ENCODE measurements around the gene EIF1B. TPM values are rescaled to one million over a fixed set of nuclear protein-coding genes. Genes with fewer than 3 reads are reported as not detected.

EIF1B gene
- total and polyA plus RNA-seq, 2 of the 13 experiments (the other 11 are each of a cell fraction or from before 2014, with no cell fraction given) = 12.7 to 29.1 TPM

- TF ChIP-seq SRSF9 (IDR thresholded peaks at IDR 0.05; ENCODE audit: borderline replicate concordance, insufficient read depth, low read depth, low read length, poor library complexity, severe bottlenecking) = no peak
- peak; percentile 75; the same call in 1 of the 2 replicates for TF ChIP-seq ARID4A (CRISPR knock-in tag; IDR thresholded peaks at IDR 0.05; ENCODE audit: borderline replicate concordance)
- TF ChIP-seq ZBTB8A (CRISPR knock-in tag; IDR thresholded peaks at IDR 0.05; ENCODE audit: borderline replicate concordance, low read depth) = no peak
- TF ChIP-seq TAF15 (IDR thresholded peaks at IDR 0.05; ENCODE audit: low read depth, low read length, poor library complexity, severe bottlenecking) = no peak
- TF ChIP-seq IKZF4 (CRISPR knock-in tag; IDR thresholded peaks at IDR 0.05; ENCODE audit: borderline replicate concordance, low read depth, not compliant biosample characterization) = no peak
- TF ChIP-seq ZNF605 (CRISPR knock-in tag; IDR thresholded peaks at IDR 0.05) = no peak; the same call in none of the 2 replicates
- TF ChIP-seq E2F1 (CRISPR knock-in tag; IDR thresholded peaks at IDR 0.05) = peak; percentile 64
- peak; percentile 95 for TF ChIP-seq CTCF (CRISPR knock-in tag; IDR thresholded peaks at IDR 0.05)
- TF ChIP-seq ZSCAN20 (CRISPR knock-in tag; IDR thresholded peaks at IDR 0.05; ENCODE audit: borderline replicate concordance) = no peak
- no peak for TF ChIP-seq NR2F1 (CRISPR knock-in tag; IDR thresholded peaks at IDR 0.05)
- peak; percentile 19; the same call in 1 of the 2 replicates for TF ChIP-seq NCOA2 (CRISPR knock-in tag; IDR thresholded peaks at IDR 0.05)
- TF ChIP-seq ZNF282 (IDR thresholded peaks at IDR 0.05; ENCODE audit: partially characterized antibody) = no peak
- TF ChIP-seq ZNF577 (CRISPR knock-in tag; IDR thresholded peaks at IDR 0.05; ENCODE audit: borderline replicate concordance, low read depth) = no peak
- peak; percentile 63 for TF ChIP-seq ZNF18 (CRISPR knock-in tag; IDR thresholded peaks at IDR 0.05; ENCODE audit: insufficient replicate concordance)
- no peak for TF ChIP-seq TERF1 (CRISPR knock-in tag; IDR thresholded peaks at IDR 0.05)
- peak; percentile 83 for TF ChIP-seq POGZ (CRISPR knock-in tag; IDR thresholded peaks at IDR 0.05)
- no peak for TF ChIP-seq KDM1A (CRISPR knock-in tag; IDR thresholded peaks at IDR 0.05)
- TF ChIP-seq NKX3-1 (CRISPR knock-in tag; IDR thresholded peaks at IDR 0.05) = no peak
- TF ChIP-seq GZF1 (CRISPR knock-in tag; IDR thresholded peaks at IDR 0.05) = no peak; the same call in 1 of the 2 replicates
Observed at GRCh38 chr3:40309418-40309924, at the start of gene EIF1B (continued).

Measured in HepG2 (cell line).